ENCODE measurements around the gene BAIAP2L1. TPM values are rescaled to one million over a fixed set of nuclear protein-coding genes. Genes with fewer than 3 reads are reported as not detected.

BAIAP2L1 gene
- total and polyA plus RNA-seq, 2 experiments from 2014 or later, result 24.1 to 38.3 TPM

DNA sequence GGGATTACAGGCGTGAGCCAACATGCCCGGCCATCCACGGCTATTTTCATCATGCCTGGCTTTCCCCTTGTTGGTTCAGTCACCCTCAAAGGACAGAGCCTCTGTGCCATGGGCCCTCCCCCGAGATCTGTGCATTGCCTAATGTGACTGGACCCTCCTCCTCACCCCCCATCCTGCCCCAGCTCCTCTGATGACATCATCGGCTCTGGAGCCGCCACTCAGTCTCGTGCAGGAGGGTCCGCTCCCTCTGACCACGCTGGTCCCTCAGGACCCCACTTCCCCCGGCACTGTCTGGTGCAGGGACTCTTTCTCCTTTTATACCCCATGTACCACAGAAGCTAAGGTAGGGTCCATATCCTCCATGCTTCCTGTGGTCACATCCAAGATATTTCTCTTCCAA lies 33.2 kb upstream of the BAIAP2L1 start:
- Histone ChIP-seq H3K79me2 (replicated peaks; ENCODE audit: insufficient read depth) (no peaks in the 10 kb centered on the region), H3F3A (replicated peaks; ENCODE audit: low read depth) (no peaks in the 10 kb centered on the region), H4K20me1 (replicated peaks; ENCODE audit: insufficient read depth) (no peaks in the 10 kb centered on the region), H3K9me2 (ENCODE audit: insufficient read depth) (no peaks in the 10 kb centered on the region), H3K4me1 (ENCODE audit: insufficient read depth) (no peaks in the 10 kb centered on the region), H3K27ac (ENCODE audit: low read depth) (no peak overlapping the region), H3K36me3 (ENCODE audit: insufficient read depth) (no peaks in the 10 kb centered on the region), H2AFZ (no peak overlapping the region), H3K27me3 (ENCODE audit: insufficient read depth) (no peaks in the 10 kb centered on the region), H3K4me2 (no peak overlapping the region), H3K4me3 (no peak overlapping the region)
- ATAC-seq (no peak), DNase-seq (ENCODE audit: low spot score) (no peak)
- Mint-ChIP-seq H3K36me3 (ENCODE audit: low read depth) (no peaks in the 10 kb centered on the region), H3K4me1 (no peaks in the 10 kb centered on the region), H3K9me3 (peaks cover 3% of the 10 kb centered on the region; the same call in 1 of the 3 replicates), H3K27me3 (ENCODE audit: insufficient read depth, low read depth, poor library complexity) (peaks cover 11% of the 10 kb centered on the region), H3K4me3 (no peak overlapping the region), H3K27ac (no peak overlapping the region)
- TF ChIP-seq CREB1 (CRISPR knock-in tag; IDR thresholded peaks at IDR 0.05; ENCODE audit: low read depth) (no peak), ZNF114 (CRISPR knock-in tag; IDR thresholded peaks at IDR 0.05) (no peak)
- TF ChIP-seq, protein P1, sequence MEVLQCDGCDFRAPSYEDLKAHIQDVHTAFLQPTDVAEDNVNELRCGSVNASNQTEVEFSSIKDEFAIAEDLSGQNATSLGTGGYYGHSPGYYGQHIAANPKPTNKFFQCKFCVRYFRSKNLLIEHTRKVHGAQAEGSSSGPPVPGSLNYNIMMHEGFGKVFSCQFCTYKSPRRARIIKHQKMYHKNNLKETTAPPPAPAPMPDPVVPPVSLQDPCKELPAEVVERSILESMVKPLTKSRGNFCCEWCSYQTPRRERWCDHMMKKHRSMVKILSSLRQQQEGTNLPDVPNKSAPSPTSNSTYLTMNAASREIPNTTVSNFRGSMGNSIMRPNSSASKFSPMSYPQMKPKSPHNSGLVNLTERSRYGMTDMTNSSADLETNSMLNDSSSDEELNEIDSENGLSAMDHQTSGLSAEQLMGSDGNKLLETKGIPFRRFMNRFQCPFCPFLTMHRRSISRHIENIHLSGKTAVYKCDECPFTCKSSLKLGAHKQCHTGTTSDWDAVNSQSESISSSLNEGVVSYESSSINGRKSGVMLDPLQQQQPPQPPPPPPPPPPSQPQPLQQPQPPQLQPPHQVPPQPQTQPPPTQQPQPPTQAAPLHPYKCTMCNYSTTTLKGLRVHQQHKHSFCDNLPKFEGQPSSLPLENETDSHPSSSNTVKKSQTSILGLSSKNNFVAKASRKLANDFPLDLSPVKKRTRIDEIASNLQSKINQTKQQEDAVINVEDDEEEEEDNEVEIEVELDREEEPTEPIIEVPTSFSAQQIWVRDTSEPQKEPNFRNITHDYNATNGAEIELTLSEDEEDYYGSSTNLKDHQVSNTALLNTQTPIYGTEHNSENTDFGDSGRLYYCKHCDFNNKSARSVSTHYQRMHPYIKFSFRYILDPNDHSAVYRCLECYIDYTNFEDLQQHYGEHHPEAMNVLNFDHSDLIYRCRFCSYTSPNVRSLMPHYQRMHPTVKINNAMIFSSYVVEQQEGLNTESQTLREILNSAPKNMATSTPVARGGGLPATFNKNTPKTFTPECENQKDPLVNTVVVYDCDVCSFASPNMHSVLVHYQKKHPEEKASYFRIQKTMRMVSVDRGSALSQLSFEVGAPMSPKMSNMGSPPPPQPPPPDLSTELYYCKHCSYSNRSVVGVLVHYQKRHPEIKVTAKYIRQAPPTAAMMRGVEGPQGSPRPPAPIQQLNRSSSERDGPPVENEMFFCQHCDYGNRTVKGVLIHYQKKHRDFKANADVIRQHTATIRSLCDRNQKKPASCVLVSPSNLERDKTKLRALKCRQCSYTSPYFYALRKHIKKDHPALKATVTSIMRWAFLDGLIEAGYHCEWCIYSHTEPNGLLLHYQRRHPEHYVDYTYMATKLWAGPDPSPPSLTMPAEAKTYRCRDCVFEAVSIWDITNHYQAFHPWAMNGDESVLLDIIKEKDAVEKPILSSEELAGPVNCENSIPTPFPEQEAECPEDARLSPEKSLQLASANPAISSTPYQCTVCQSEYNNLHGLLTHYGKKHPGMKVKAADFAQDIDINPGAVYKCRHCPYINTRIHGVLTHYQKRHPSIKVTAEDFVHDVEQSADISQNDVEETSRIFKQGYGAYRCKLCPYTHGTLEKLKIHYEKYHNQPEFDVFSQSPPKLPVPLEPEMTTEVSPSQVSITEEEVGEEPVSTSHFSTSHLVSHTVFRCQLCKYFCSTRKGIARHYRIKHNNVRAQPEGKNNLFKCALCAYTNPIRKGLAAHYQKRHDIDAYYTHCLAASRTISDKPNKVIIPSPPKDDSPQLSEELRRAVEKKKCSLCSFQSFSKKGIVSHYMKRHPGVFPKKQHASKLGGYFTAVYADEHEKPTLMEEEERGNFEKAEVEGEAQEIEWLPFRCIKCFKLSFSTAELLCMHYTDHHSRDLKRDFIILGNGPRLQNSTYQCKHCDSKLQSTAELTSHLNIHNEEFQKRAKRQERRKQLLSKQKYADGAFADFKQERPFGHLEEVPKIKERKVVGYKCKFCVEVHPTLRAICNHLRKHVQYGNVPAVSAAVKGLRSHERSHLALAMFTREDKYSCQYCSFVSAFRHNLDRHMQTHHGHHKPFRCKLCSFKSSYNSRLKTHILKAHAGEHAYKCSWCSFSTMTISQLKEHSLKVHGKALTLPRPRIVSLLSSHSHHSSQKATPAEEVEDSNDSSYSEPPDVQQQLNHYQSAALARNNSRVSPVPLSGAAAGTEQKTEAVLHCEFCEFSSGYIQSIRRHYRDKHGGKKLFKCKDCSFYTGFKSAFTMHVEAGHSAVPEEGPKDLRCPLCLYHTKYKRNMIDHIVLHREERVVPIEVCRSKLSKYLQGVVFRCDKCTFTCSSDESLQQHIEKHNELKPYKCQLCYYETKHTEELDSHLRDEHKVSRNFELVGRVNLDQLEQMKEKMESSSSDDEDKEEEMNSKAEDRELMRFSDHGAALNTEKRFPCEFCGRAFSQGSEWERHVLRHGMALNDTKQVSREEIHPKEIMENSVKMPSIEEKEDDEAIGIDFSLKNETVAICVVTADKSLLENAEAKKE (CRISPR knock-in tag; IDR thresholded peaks at IDR 0.05), result no peak
- TF ChIP-seq, protein P2, sequence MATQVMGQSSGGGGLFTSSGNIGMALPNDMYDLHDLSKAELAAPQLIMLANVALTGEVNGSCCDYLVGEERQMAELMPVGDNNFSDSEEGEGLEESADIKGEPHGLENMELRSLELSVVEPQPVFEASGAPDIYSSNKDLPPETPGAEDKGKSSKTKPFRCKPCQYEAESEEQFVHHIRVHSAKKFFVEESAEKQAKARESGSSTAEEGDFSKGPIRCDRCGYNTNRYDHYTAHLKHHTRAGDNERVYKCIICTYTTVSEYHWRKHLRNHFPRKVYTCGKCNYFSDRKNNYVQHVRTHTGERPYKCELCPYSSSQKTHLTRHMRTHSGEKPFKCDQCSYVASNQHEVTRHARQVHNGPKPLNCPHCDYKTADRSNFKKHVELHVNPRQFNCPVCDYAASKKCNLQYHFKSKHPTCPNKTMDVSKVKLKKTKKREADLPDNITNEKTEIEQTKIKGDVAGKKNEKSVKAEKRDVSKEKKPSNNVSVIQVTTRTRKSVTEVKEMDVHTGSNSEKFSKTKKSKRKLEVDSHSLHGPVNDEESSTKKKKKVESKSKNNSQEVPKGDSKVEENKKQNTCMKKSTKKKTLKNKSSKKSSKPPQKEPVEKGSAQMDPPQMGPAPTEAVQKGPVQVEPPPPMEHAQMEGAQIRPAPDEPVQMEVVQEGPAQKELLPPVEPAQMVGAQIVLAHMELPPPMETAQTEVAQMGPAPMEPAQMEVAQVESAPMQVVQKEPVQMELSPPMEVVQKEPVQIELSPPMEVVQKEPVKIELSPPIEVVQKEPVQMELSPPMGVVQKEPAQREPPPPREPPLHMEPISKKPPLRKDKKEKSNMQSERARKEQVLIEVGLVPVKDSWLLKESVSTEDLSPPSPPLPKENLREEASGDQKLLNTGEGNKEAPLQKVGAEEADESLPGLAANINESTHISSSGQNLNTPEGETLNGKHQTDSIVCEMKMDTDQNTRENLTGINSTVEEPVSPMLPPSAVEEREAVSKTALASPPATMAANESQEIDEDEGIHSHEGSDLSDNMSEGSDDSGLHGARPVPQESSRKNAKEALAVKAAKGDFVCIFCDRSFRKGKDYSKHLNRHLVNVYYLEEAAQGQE (IDR thresholded peaks at IDR 0.05; ENCODE audit: unreplicated experiment), result no peak
- TF ChIP-seq, protein P3, sequence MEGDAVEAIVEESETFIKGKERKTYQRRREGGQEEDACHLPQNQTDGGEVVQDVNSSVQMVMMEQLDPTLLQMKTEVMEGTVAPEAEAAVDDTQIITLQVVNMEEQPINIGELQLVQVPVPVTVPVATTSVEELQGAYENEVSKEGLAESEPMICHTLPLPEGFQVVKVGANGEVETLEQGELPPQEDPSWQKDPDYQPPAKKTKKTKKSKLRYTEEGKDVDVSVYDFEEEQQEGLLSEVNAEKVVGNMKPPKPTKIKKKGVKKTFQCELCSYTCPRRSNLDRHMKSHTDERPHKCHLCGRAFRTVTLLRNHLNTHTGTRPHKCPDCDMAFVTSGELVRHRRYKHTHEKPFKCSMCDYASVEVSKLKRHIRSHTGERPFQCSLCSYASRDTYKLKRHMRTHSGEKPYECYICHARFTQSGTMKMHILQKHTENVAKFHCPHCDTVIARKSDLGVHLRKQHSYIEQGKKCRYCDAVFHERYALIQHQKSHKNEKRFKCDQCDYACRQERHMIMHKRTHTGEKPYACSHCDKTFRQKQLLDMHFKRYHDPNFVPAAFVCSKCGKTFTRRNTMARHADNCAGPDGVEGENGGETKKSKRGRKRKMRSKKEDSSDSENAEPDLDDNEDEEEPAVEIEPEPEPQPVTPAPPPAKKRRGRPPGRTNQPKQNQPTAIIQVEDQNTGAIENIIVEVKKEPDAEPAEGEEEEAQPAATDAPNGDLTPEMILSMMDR (conservative IDR thresholded peaks at IDR 0.05; ENCODE audit: low read depth in 2 of 2), result no peak

Data from GM23338 (cell line).